Tibial nerve (tissue), 4 donors: ENCODE results near the gene OPN1SW. TPM values are rescaled to one million over a fixed set of nuclear protein-coding genes. Genes with fewer than 3 reads are reported as not detected.

ENCODE experiments used
- DNase-seq, 2 donors: peaks; one replicate each; pipeline ENCODE4 v3.0.0-alpha.2; 2019; ENCODE audit warnings: low spot score in 2 of 2
- H3K27ac ChIP-seq, 4 donors: fragments of 200-600 bp; sonication (generic) in 3 of 4; one replicate each; pipeline ENCODE4 v1.5.1; 2017 to 2019; ENCODE audit warnings: mild to moderate bottlenecking in 1 of 4
- H3K27me3 ChIP-seq, 2 donors: fragments of 200-600 bp; sonication (generic) in 1 of 2; one replicate each; pipeline versions ENCODE4 v1.5.1 to v1.6.0; 2017 to 2019
- H3K36me3 ChIP-seq, 3 donors: fragments of 200-600 bp; sonication (generic); one replicate each; pipeline ENCODE4 v1.5.1; 2018 to 2019
- H3K4me1 ChIP-seq, 4 donors: fragments of 200-600 bp; sonication (generic) in 3 of 4; one replicate each; pipeline ENCODE4 v1.5.1; 2017 to 2019
- H3K4me3 ChIP-seq, 4 donors: fragments of 200-600 bp; sonication (generic) in 3 of 4; one replicate each; pipeline ENCODE4 v1.5.1; 2017 to 2019; ENCODE audit warnings: mild to moderate bottlenecking in 1 of 4, moderate library complexity in 1 of 4
- H3K9me3 ChIP-seq, 4 donors: fragments of 200-600 bp; sonication (generic) in 3 of 4; one replicate each; pipeline ENCODE4 v1.5.1; 2017 to 2019
- CTCF ChIP-seq, 5 experiments: fragments of 200-600 bp in 3 of 5; fragments of 450-650 bp in 2 of 5; sonication (generic) in 3 of 5; IDR thresholded peaks; one replicate each; pipeline ENCODE4 v1.5.1; 2016 to 2019; ENCODE audit warnings: antibody characterized with exemption in 5 of 5, mild to moderate bottlenecking in 3 of 5, moderate library complexity in 2 of 5
- EP300 ChIP-seq, 2 donors: sonication (generic); formaldehyde crosslinking; IDR thresholded peaks; one replicate each; pipeline ENCODE4 v1.6.1; 2017; ENCODE audit warnings: antibody characterized with exemption in 2 of 2, mild to moderate bottlenecking in 1 of 2
- POLR2A ChIP-seq, 2 donors: fragments of 450-650 bp; IDR thresholded peaks; one replicate each; pipeline ENCODE4 v1.6.1; 2017; ENCODE audit warnings: antibody characterized with exemption in 2 of 2, mild to moderate bottlenecking in 2 of 2, moderate library complexity in 2 of 2
- WGBS, 2 donors: methylation state at CpG; one replicate each; pipeline ENCODE4 v1.1.5; 2018; 5-methylcytosine and 5-hydroxymethylcytosine counted together
- total RNA-seq, 4 donors: library from RNA; depleted of rRNA; stranded (reverse); fragments of >200 nt; gene quantifications; one replicate each; pipeline ENCODE4 v1.1.0, GENCODE V29; 2016

Gene OPN1SW
- total RNA-seq, 4 donors from 2014 or later: not detected

DNA sequence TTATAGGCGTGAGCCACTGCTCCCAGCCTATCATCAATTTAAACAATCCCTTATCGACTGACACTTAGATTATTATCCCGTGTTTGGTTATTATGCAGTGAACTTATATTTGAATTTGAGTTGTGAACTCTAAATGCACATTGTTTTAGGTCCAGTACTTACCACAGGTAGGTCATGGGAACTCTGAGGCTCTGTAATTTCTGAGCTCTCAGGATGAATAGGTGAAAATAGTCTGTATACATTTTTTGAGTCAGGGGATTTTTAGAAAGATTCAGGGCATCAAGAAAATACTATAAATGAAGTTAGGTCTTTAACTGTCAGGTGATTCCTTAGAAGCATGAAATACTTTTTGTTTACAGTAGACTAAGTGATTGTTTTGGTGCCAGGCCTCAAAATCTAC, 25.0 kb upstream of the OPN1SW start:
- Histone ChIP-seq H3K27me3 (no peaks in the 10 kb centered on the region), H3K4me1 (no peaks in the 10 kb centered on the region), H3K9me3 (no peaks in the 10 kb centered on the region), H3K4me3 (no peak overlapping the region), H3K36me3 (peaks cover 0 to 10% (median 0%) of the 10 kb centered on the region in 3 donors), H3K27ac (no peak overlapping the region)
- DNase-seq: no peak
- TF ChIP-seq EP300 (IDR thresholded peaks at IDR 0.05) (no peak), CTCF (IDR thresholded peaks at IDR 0.05) (no peak), POLR2A (IDR thresholded peaks at IDR 0.05) (no peak)
- 90 to 94% methylated on average over 3 of the region's 3 CpGs for WGBS, 2 donors

DNA sequence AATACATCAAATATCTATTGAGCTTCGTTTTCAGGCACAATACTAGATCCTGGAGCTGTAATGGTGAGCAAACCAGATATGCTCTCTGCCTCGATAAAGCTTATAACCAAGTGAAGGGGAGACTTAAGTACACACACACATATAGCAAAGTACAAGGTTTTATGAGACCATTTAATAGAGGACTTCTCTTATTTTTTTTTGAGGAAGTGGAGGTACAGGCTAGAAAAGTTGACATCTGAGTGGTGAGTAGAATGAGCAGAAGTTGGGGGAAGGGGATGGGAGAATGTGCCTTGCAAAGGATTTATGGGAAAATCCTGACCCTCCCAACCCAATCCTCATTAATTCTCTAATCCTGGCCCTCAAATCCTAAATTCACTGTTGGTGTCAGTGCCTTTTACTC, 23.9 kb upstream of the OPN1SW start:
- no peak for DNase-seq
- WGBS, 2 donors: 81 to 91% methylated on average over 2 of the region's 2 CpGs
- Histone ChIP-seq H3K36me3 (no peaks in the 10 kb centered on the region), H3K4me3 (no peak overlapping the region), H3K27ac (no peak overlapping the region), H3K4me1 (no peaks in the 10 kb centered on the region), H3K9me3 (no peaks in the 10 kb centered on the region), H3K27me3 (no peaks in the 10 kb centered on the region)
- no peak for TF ChIP-seq CTCF (IDR thresholded peaks at IDR 0.05)
- no peak for TF ChIP-seq POLR2A (IDR thresholded peaks at IDR 0.05)
- no peak for TF ChIP-seq EP300 (IDR thresholded peaks at IDR 0.05)

GRCh38 chr7:128796327-128796726, 20.7 kb upstream of the OPN1SW start:
- no peak overlapping the region for H3K27ac ChIP-seq
- H3K27me3 ChIP-seq: peaks cover 0 to 8% of the 10 kb centered on the region in 2 donors
- TF ChIP-seq EP300 (IDR thresholded peaks at IDR 0.05) (no peak), CTCF (IDR thresholded peaks at IDR 0.05) (no peak), POLR2A (IDR thresholded peaks at IDR 0.05) (no peak)
- no peaks in the 10 kb centered on the region for H3K36me3 ChIP-seq
- peaks cover 0 to 14% (median 9%) of the 10 kb centered on the region in 4 donors for H3K4me1 ChIP-seq
- 57 to 62% methylated on average over 5 of the region's 5 CpGs for WGBS, 2 donors
- H3K9me3 ChIP-seq: no peaks in the 10 kb centered on the region
- no peak for DNase-seq
- H3K4me3 ChIP-seq: no peak overlapping the region

- H3K4me3 ChIP-seq: no peak overlapping the region
- H3K27ac ChIP-seq: no peak overlapping the region
- no peaks in the 10 kb centered on the region for H3K9me3 ChIP-seq
- peaks cover 0 to 8% of the 10 kb centered on the region in 2 donors for H3K27me3 ChIP-seq
- 59 to 76% methylated on average over 4 of the region's 4 CpGs for WGBS, 2 donors
- DNase-seq: no peak
- peaks cover 0 to 23% (median 9%) of the 10 kb centered on the region in 4 donors for H3K4me1 ChIP-seq
- no peaks in the 10 kb centered on the region for H3K36me3 ChIP-seq
- TF ChIP-seq POLR2A (IDR thresholded peaks at IDR 0.05) (no peak), CTCF (IDR thresholded peaks at IDR 0.05) (no peak), EP300 (IDR thresholded peaks at IDR 0.05) (no peak)
Measured at GRCh38 chr7:128795129-128795528, 19.5 kb upstream of the OPN1SW start.

DNA sequence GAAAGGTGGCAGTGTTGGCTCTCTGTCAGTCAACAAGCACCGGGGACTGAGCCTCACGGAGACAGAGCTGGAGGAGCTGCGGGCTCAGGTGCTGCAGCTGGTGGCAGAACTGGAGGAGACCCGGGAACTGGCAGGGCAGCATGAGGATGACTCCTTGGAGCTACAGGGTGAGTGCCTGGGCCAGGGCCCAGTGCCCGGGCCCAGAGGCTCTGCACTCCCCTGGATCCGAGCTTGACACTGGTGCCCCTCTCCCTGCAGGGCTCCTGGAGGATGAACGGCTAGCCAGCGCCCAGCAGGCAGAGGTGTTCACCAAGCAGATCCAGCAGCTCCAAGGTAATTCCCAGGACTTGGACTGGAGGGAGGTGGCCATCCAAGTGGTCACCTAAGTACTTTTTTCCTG, 18.8 kb upstream of the OPN1SW start:
- TF ChIP-seq POLR2A (IDR thresholded peaks at IDR 0.05) (no peak), CTCF (IDR thresholded peaks at IDR 0.05) (no peak), EP300 (IDR thresholded peaks at IDR 0.05) (no peak)
- no peaks in the 10 kb centered on the region for H3K9me3 ChIP-seq
- no peak for DNase-seq
- no peak overlapping the region for H3K4me3 ChIP-seq
- H3K27ac ChIP-seq: no peak overlapping the region
- no peaks in the 10 kb centered on the region for H3K36me3 ChIP-seq
- 93% methylated on average over 8 of the region's 8 CpGs for WGBS, 2 donors
- peaks cover 0 to 25% (median 9%) of the 10 kb centered on the region in 4 donors for H3K4me1 ChIP-seq
- peaks cover 0 to 8% of the 10 kb centered on the region in 2 donors for H3K27me3 ChIP-seq
